ENCODE results near the gene DENND10.

GRCh38 chr10:119136084-119136483 lies 32.2 kb downstream of the DENND10 start:
- TF ChIP-seq CTCF (IDR thresholded peaks at IDR 0.05) (no peak), POLR2A (IDR thresholded peaks at IDR 0.05) (no peak)
